Stimulated activated CD8-positive, alpha-beta memory T cell treated with anti-CD3 and anti-CD28 coated beads, Interleukin-4, amount 100 ng/mL, for 48 hours (primary cell): ENCODE results near the gene STEAP2.
"Not testable (repeated sequence)": the region's sequence is repeated elsewhere in the genome, so short reads cannot be mapped to it uniquely, and the experiment has no call there.

Experiments
- DNase-seq: peaks from one replicate; pipeline ENCODE4 v3.0.0-alpha.2; 2020

The STEAP2 gene

GRCh38 chr7:90211391-90212148, at the start of gene STEAP2:
STEAP2 (plus strand) TSS chr7:90211740; CDS start chr7:90225083, 13,343 bp downstream.
- peak; percentile 54 for DNase-seq

GRCh38 chr7:90163534-90163933, 48.0 kb upstream of the STEAP2 start:
- DNase-seq, result no peak

GRCh38 chr7:90165724-90166123, 45.8 kb upstream of the STEAP2 start:
- DNase-seq, result no peak

GRCh38 chr7:90166153-90166552, 45.4 kb upstream of the STEAP2 start:
- DNase-seq, result no peak

GRCh38 chr7:90167361-90167760, 44.2 kb upstream of the STEAP2 start:
- DNase-seq, result no peak

- DNase-seq, result no peak
Observed at GRCh38 chr7:90169891-90170290, 41.6 kb upstream of the STEAP2 start.

- DNase-seq, result no peak
Observed at GRCh38 chr7:90172121-90172520, 39.4 kb upstream of the STEAP2 start.

- no peak for DNase-seq
Observed at GRCh38 chr7:90172624-90173023, 38.9 kb upstream of the STEAP2 start.

- no peak for DNase-seq
Observed at GRCh38 chr7:90173127-90173844, 38.3 kb upstream of the STEAP2 start.

GRCh38 chr7:90175667-90176066, 35.9 kb upstream of the STEAP2 start:
- DNase-seq, result no peak

GRCh38 chr7:90176195-90176594, 35.3 kb upstream of the STEAP2 start:
- no peak for DNase-seq

GRCh38 chr7:90178166-90178565, 33.4 kb upstream of the STEAP2 start:
- no peak for DNase-seq

GRCh38 chr7:90178679-90179278, 32.8 kb upstream of the STEAP2 start:
- no peak for DNase-seq

GRCh38 chr7:90180011-90180585, 31.4 kb upstream of the STEAP2 start:
- DNase-seq, result no peak

GRCh38 chr7:90180649-90181048, 30.9 kb upstream of the STEAP2 start:
- DNase-seq, result no peak

- no peak for DNase-seq
Observed at GRCh38 chr7:90181485-90181884, 30.1 kb upstream of the STEAP2 start.

GRCh38 chr7:90186290-90186689, 25.2 kb upstream of the STEAP2 start:
- DNase-seq, result not testable (repeated sequence)

- no peak for DNase-seq
Observed at GRCh38 chr7:90187507-90188050, 24.0 kb upstream of the STEAP2 start.

GRCh38 chr7:90188281-90188680, 23.3 kb upstream of the STEAP2 start:
- DNase-seq, result no peak

GRCh38 chr7:90190995-90191394, 20.5 kb upstream of the STEAP2 start:
- DNase-seq, result no peak

- DNase-seq, result no peak
Observed at GRCh38 chr7:90191648-90192047, 19.9 kb upstream of the STEAP2 start.

GRCh38 chr7:90192876-90193750, 18.4 kb upstream of the STEAP2 start:
- no peak for DNase-seq
